Osteoblast (primary cell): Measurements from ENCODE around the gene CPXM2. TPM values are rescaled to one million over a fixed set of nuclear protein-coding genes. Genes with fewer than 3 reads are reported as not detected.

Experiments
- DNase-seq: peaks from one replicate; pipeline ENCODE4 v3.0.0; 2011; ENCODE audit warnings: low spot score, mixed read lengths; ENCODE audit not compliant: insufficient read length; ENCODE audit errors: missing footprints
- H2AFZ ChIP-seq: 2 replicates; pipeline ENCODE4 v1.6.0; 2011; ENCODE audit warnings: mild to moderate bottlenecking, low read length
- H3K27ac ChIP-seq: 2 replicates; pipeline ENCODE4 v1.5.1; 2011; ENCODE audit warnings: mild to moderate bottlenecking, low read depth, low read length, moderate library complexity
- H3K27me3 ChIP-seq: 2 replicates; pipeline ENCODE4 v1.6.0; 2012; ENCODE audit warnings: mild to moderate bottlenecking, control low read depth, inconsistent platforms, low read length, moderate library complexity; ENCODE audit not compliant: insufficient read depth
- H3K36me3 ChIP-seq: 2 replicates; pipeline ENCODE4 v1.5.1; 2011; ENCODE audit warnings: mild to moderate bottlenecking, low read length, control low read depth, moderate library complexity; ENCODE audit not compliant: insufficient read depth
- H3K4me1 ChIP-seq: 2 replicates; pipeline ENCODE4 v1.5.1; 2011; ENCODE audit warnings: mild to moderate bottlenecking, low read length, control low read depth, moderate library complexity; ENCODE audit not compliant: insufficient read depth
- H3K4me2 ChIP-seq: 2 replicates; pipeline ENCODE4 v1.6.0; 2011; ENCODE audit warnings: mild to moderate bottlenecking, low read length; ENCODE audit not compliant: insufficient read depth
- H3K4me3 ChIP-seq: fragments of 200-600 bp; sonication (generic); 3 replicates; pipeline ENCODE4 v1.5.1; 2012; ENCODE audit warnings: mild to moderate bottlenecking, low read length, inconsistent platforms; ENCODE audit not compliant: insufficient read depth
- H3K79me2 ChIP-seq: 2 replicates; pipeline ENCODE4 v1.6.0; 2012; ENCODE audit warnings: mild to moderate bottlenecking, low read length, control low read depth, inconsistent platforms; ENCODE audit not compliant: insufficient read depth
- H3K9me3 ChIP-seq: 2 replicates; pipeline ENCODE4 v1.5.1; 2011; ENCODE audit warnings: low read depth, low read length, control low read depth
- H4K20me1 ChIP-seq: 2 replicates; pipeline ENCODE4 v1.6.0; 2012; ENCODE audit warnings: mild to moderate bottlenecking, low read length, control low read depth; ENCODE audit not compliant: insufficient read depth
- CTCF ChIP-seq: IDR thresholded peaks from 2 replicates; pipeline ENCODE4 v1.5.1; 2011; ENCODE audit warnings: mild to moderate bottlenecking, low read depth, low read length, moderate library complexity; ENCODE audit errors: extremely low read depth
- total RNA-seq: library from RNA; depleted of rRNA; stranded (reverse); fragments of >200 nt; gene quantifications from 2 replicates; pipeline ENCODE4 v1.2.3, GENCODE V29; 2012

The CPXM2 gene
- total RNA-seq, 1 donor, result 0.36 TPM

- no peaks in the 10 kb centered on the region for H4K20me1 ChIP-seq
- H3K4me1 ChIP-seq, result peaks cover 3% of the 10 kb centered on the region
- H3K79me2 ChIP-seq, result no peaks in the 10 kb centered on the region
- no peak overlapping the region for H2AFZ ChIP-seq
- no peak for DNase-seq
- H3K36me3 ChIP-seq, result no peaks in the 10 kb centered on the region
- H3K4me2 ChIP-seq, result no peak overlapping the region
- no peak overlapping the region for H3K27ac ChIP-seq
- no peaks in the 10 kb centered on the region for H3K9me3 ChIP-seq
- no peaks in the 10 kb centered on the region for H3K27me3 ChIP-seq
- no peak for TF ChIP-seq CTCF
- no peak overlapping the region for H3K4me3 ChIP-seq
These were observed 32.0 kb downstream of the CPXM2 start for GRCh38 chr10:123859653-123860050.

GRCh38 chr10:123858907-123859652 is 32.5 kb downstream of the CPXM2 start:
- Histone ChIP-seq H3K27ac (no peak overlapping the region), H4K20me1 (no peaks in the 10 kb centered on the region), H3K9me3 (no peaks in the 10 kb centered on the region), H3K4me1 (peaks cover 3% of the 10 kb centered on the region), H3K4me2 (no peak overlapping the region), H3K27me3 (no peaks in the 10 kb centered on the region), H3K36me3 (no peaks in the 10 kb centered on the region), H3K4me3 (no peak overlapping the region), H2AFZ (no peak overlapping the region), H3K79me2 (no peaks in the 10 kb centered on the region)
- DNase-seq, result no peak
- no peak for TF ChIP-seq CTCF

- H3K27ac ChIP-seq, result no peak overlapping the region
- peaks cover 3% of the 10 kb centered on the region for H3K4me1 ChIP-seq
- H3K9me3 ChIP-seq, result no peaks in the 10 kb centered on the region
- H3K4me2 ChIP-seq, result no peak overlapping the region
- H2AFZ ChIP-seq, result no peak overlapping the region
- no peaks in the 10 kb centered on the region for H3K79me2 ChIP-seq
- no peaks in the 10 kb centered on the region for H4K20me1 ChIP-seq
- no peaks in the 10 kb centered on the region for H3K36me3 ChIP-seq
- no peak for TF ChIP-seq CTCF
- DNase-seq, result no peak
- no peaks in the 10 kb centered on the region for H3K27me3 ChIP-seq
- H3K4me3 ChIP-seq, result no peak overlapping the region
These were observed 33.4 kb downstream of the CPXM2 start for GRCh38 chr10:123858077-123858681.

GRCh38 chr10:123857616-123858015 is 34.0 kb downstream of the CPXM2 start:
- DNase-seq, result no peak
- Histone ChIP-seq H3K9me3 (no peaks in the 10 kb centered on the region), H2AFZ (no peak overlapping the region), H3K4me2 (no peak overlapping the region), H4K20me1 (no peaks in the 10 kb centered on the region), H3K4me1 (peaks cover 3% of the 10 kb centered on the region), H3K27ac (no peak overlapping the region), H3K79me2 (no peaks in the 10 kb centered on the region), H3K4me3 (no peak overlapping the region), H3K27me3 (no peaks in the 10 kb centered on the region), H3K36me3 (no peaks in the 10 kb centered on the region)
- TF ChIP-seq CTCF, result no peak
